OCI-LY1 (cell line): ENCODE measurements around the gene FCSK.
A peak's percentile ranks its signal among the peaks of the same experiment; 100 is the strongest.

ENCODE experiments used
- EZH2 ChIP-seq: fragments of 200-600 bp; sonication (generic), shearing (Covaris generic); IDR thresholded peaks from 2 replicates; pipeline ENCODE4 v1.8.0; 2017; ENCODE audit warnings: borderline replicate concordance, mixed run types, mild to moderate bottlenecking, antibody characterized with exemption, low read length, moderate library complexity, mixed read lengths
- TF ChIP-seq, protein P1 (sequence below): fragments of 200-600 bp; sonication (generic), shearing (Covaris generic); IDR thresholded peaks from 2 replicates; pipeline ENCODE4 v1.5.1; 2017; ENCODE audit warnings: mild to moderate bottlenecking, antibody characterized with exemption, low read length, moderate library complexity, mixed read lengths

DNA sequence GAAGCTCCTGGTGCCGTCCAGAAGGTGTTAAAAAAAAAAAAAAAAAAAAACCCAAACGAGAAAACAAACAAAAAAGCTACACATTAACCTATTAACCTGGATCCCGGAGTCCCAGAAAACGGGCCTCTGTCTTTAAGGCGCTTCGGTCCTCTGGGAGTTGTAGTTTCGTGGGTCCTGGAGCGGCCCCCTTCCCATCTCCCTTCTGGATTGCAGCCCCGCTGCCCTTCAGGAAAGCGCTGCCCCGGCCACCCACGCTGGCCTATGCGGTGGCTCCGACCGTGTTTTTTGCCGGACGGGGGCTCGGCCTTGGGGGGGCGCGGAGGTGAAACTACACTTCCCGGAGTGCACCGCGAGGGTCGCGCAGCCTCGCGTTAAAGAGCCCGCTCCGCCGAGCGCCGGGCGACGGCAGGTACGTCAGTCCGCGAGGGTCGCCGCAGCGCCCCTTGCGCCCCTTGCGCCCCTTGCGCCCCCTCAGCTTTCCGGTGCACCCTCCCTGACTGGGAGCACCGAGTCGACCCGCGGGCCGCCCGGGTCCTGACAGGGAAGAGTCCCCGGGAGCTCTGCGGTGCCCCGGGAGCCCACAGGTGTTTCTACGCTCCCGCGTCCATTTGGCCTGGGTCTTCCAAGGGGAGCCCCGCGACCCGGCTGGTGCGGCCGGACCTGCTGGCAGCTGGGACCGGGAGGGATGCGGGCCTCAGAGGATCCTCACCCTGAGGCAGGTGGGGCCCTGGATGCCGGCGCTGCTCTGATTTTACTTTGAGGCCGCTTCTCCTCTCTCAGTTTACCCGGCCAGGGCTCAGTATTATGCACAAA, at the start of gene FCSK:
- TF ChIP-seq, protein P1, sequence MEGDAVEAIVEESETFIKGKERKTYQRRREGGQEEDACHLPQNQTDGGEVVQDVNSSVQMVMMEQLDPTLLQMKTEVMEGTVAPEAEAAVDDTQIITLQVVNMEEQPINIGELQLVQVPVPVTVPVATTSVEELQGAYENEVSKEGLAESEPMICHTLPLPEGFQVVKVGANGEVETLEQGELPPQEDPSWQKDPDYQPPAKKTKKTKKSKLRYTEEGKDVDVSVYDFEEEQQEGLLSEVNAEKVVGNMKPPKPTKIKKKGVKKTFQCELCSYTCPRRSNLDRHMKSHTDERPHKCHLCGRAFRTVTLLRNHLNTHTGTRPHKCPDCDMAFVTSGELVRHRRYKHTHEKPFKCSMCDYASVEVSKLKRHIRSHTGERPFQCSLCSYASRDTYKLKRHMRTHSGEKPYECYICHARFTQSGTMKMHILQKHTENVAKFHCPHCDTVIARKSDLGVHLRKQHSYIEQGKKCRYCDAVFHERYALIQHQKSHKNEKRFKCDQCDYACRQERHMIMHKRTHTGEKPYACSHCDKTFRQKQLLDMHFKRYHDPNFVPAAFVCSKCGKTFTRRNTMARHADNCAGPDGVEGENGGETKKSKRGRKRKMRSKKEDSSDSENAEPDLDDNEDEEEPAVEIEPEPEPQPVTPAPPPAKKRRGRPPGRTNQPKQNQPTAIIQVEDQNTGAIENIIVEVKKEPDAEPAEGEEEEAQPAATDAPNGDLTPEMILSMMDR: peak; percentile 45; the same call in 1 of the 2 replicates
- TF ChIP-seq EZH2: no peak
